ENCODE data around the gene CYRIA. TPM values are rescaled to one million over a fixed set of nuclear protein-coding genes. Genes with fewer than 3 reads are reported as not detected.

The CYRIA gene
- total RNA-seq, 2 donors from 2014 or later, result 0.86 to 1.4 TPM

- Histone ChIP-seq H3K4me3 (ENCODE audit: low read length) (no peak overlapping the region), H3K36me3 (ENCODE audit: control insufficient read depth, insufficient read depth, low read length) (no peaks in the 10 kb centered on the region), H3K9me3 (ENCODE audit: control insufficient read depth, low read length) (no peaks in the 10 kb centered on the region), H3K27ac (ENCODE audit: low read depth, low read length) (no peak overlapping the region), H3K9ac (ENCODE audit: extremely low read depth, low read length, poor library complexity, severe bottlenecking) (no peak overlapping the region), H3K4me1 (ENCODE audit: control insufficient read depth, insufficient read depth, low read length) (no peaks in the 10 kb centered on the region), H3K27me3 (ENCODE audit: control insufficient read depth, insufficient read depth, low read length, poor library complexity, severe bottlenecking) (no peaks in the 10 kb centered on the region)
- no peaks in the 10 kb centered on the region for H3K36me3 Mint-ChIP-seq (ENCODE audit: low read depth)
- no peak overlapping the region for H3K4me3 Mint-ChIP-seq
- no peak for DNase-seq
- no peaks in the 10 kb centered on the region for H3K4me1 Mint-ChIP-seq
- H3K27me3 Mint-ChIP-seq (ENCODE audit: insufficient read depth), result peaks cover 2% of the 10 kb centered on the region
- no peak overlapping the region for H3K27ac Mint-ChIP-seq
- TF ChIP-seq CTCF (conservative IDR thresholded peaks at IDR 0.05), result no peak
- no peaks in the 10 kb centered on the region for H3K9me3 Mint-ChIP-seq
- 89 to 95% methylated on average over 3 to 4 of the region's 4 CpGs for WGBS, 2 experiments (ENCODE audit: insufficient coverage in 1 of 2, insufficient read length in 1 of 2)
Observed at GRCh38 chr2:16693854-16694253, 28.2 kb upstream of the CYRIA start.

GRCh38 chr2:16691261-16691660, 25.6 kb upstream of the CYRIA start:
- Histone ChIP-seq H3K9me3 (ENCODE audit: control insufficient read depth, low read length) (no peaks in the 10 kb centered on the region), H3K27me3 (ENCODE audit: control insufficient read depth, insufficient read depth, low read length, poor library complexity, severe bottlenecking) (no peaks in the 10 kb centered on the region), H3K4me3 (ENCODE audit: low read length) (no peak overlapping the region), H3K36me3 (ENCODE audit: control insufficient read depth, insufficient read depth, low read length) (no peaks in the 10 kb centered on the region), H3K4me1 (ENCODE audit: control insufficient read depth, insufficient read depth, low read length) (no peaks in the 10 kb centered on the region), H3K27ac (ENCODE audit: low read depth, low read length) (no peak overlapping the region), H3K9ac (ENCODE audit: extremely low read depth, low read length, poor library complexity, severe bottlenecking) (no peak overlapping the region)
- TF ChIP-seq CTCF (conservative IDR thresholded peaks at IDR 0.05), result no peak
- no peaks in the 10 kb centered on the region for H3K9me3 Mint-ChIP-seq
- 89 to 96% methylated on average over 6 of the region's 7 CpGs for WGBS, 2 experiments (ENCODE audit: insufficient coverage in 1 of 2, insufficient read length in 1 of 2)
- H3K36me3 Mint-ChIP-seq (ENCODE audit: low read depth), result no peaks in the 10 kb centered on the region
- H3K27ac Mint-ChIP-seq, result no peak overlapping the region
- no peak for DNase-seq
- peaks cover 2% of the 10 kb centered on the region for H3K27me3 Mint-ChIP-seq (ENCODE audit: insufficient read depth)
- H3K4me1 Mint-ChIP-seq, result no peaks in the 10 kb centered on the region
- H3K4me3 Mint-ChIP-seq, result no peak overlapping the region

GRCh38 chr2:16687955-16688354, 22.3 kb upstream of the CYRIA start:
- Histone ChIP-seq H3K27ac (ENCODE audit: low read depth, low read length) (no peak overlapping the region), H3K9me3 (ENCODE audit: control insufficient read depth, low read length) (no peaks in the 10 kb centered on the region), H3K4me3 (ENCODE audit: low read length) (no peak overlapping the region), H3K4me1 (ENCODE audit: control insufficient read depth, insufficient read depth, low read length) (no peaks in the 10 kb centered on the region), H3K27me3 (ENCODE audit: control insufficient read depth, insufficient read depth, low read length, poor library complexity, severe bottlenecking) (no peaks in the 10 kb centered on the region), H3K36me3 (ENCODE audit: control insufficient read depth, insufficient read depth, low read length) (no peaks in the 10 kb centered on the region), H3K9ac (ENCODE audit: extremely low read depth, low read length, poor library complexity, severe bottlenecking) (no peak overlapping the region)
- TF ChIP-seq CTCF (conservative IDR thresholded peaks at IDR 0.05), result no peak
- no peaks in the 10 kb centered on the region for H3K27me3 Mint-ChIP-seq (ENCODE audit: insufficient read depth)
- no peak overlapping the region for H3K27ac Mint-ChIP-seq
- no peak overlapping the region for H3K4me3 Mint-ChIP-seq
- no peaks in the 10 kb centered on the region for H3K9me3 Mint-ChIP-seq
- H3K4me1 Mint-ChIP-seq, result no peaks in the 10 kb centered on the region
- WGBS, 2 experiments (ENCODE audit: insufficient coverage in 1 of 2, insufficient read length in 1 of 2), result 91 to 96% methylated on average over 3 to 4 of the region's 4 CpGs
- DNase-seq, result no peak
- no peaks in the 10 kb centered on the region for H3K36me3 Mint-ChIP-seq (ENCODE audit: low read depth)
